ENCODE measurements around the gene GNG8. TPM values are rescaled to one million over a fixed set of nuclear protein-coding genes. Genes with fewer than 3 reads are reported as not detected.

Gene GNG8
- total and polyA plus RNA-seq, 2 of the 13 experiments (the other 11 are each of a cell fraction or from before 2014, with no cell fraction given): not detected

DNA sequence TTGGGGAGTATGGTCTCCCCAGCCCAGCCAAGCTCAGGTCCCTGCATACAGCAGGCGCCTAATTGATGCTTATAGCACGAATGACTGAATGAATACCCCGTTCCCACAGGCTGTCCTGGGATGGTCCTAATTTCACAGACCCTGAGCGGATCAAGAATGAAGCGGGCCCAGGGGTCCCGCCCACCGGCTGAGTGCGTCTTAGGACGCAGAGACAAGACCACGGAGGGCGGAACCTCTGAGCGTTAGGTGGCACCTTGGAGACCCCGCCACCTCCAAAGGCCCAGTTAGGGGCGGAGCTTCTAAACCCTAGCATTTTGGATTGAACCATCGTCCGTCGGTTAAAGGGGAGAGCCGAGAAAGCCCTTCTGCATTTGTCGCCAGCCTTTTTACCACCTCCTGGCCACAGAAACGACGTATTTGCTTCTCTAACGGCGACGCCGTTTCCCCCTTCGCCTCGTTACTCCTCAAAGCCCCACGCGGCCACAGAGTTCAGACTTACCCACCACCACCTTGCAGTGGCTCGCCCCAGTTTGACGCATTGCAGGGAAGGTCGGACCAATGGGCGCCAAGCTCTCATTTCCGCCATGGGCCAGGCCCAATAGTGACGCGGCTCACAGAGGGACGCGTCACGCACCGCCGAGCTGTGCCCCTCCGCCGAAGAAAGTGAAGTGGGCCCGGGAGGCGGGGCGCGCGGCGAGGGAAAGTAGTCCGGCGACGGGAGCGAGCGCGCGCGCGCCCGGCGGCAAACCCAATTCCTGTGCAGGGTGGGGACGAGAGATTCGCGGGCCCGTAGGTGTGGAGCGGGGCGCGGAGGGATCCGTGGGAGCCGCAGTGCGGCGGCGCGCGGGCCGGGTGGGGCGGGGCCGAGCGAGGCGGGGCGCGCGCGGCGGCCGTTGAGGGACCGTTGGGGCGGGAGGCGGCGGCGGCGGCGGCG lies 35.4 kb downstream of the GNG8 start (continued):
- TF ChIP-seq, protein P1, sequence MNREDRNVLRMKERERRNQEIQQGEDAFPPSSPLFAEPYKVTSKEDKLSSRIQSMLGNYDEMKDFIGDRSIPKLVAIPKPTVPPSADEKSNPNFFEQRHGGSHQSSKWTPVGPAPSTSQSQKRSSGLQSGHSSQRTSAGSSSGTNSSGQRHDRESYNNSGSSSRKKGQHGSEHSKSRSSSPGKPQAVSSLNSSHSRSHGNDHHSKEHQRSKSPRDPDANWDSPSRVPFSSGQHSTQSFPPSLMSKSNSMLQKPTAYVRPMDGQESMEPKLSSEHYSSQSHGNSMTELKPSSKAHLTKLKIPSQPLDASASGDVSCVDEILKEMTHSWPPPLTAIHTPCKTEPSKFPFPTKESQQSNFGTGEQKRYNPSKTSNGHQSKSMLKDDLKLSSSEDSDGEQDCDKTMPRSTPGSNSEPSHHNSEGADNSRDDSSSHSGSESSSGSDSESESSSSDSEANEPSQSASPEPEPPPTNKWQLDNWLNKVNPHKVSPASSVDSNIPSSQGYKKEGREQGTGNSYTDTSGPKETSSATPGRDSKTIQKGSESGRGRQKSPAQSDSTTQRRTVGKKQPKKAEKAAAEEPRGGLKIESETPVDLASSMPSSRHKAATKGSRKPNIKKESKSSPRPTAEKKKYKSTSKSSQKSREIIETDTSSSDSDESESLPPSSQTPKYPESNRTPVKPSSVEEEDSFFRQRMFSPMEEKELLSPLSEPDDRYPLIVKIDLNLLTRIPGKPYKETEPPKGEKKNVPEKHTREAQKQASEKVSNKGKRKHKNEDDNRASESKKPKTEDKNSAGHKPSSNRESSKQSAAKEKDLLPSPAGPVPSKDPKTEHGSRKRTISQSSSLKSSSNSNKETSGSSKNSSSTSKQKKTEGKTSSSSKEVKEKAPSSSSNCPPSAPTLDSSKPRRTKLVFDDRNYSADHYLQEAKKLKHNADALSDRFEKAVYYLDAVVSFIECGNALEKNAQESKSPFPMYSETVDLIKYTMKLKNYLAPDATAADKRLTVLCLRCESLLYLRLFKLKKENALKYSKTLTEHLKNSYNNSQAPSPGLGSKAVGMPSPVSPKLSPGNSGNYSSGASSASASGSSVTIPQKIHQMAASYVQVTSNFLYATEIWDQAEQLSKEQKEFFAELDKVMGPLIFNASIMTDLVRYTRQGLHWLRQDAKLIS (CRISPR knock-in tag; IDR thresholded peaks at IDR 0.05): 0 out of 2 replicates have a peak, but pooled peaks have one; percentile 43
- peak; percentile 99 for TF ChIP-seq CAMTA2 (CRISPR knock-in tag; IDR thresholded peaks at IDR 0.05; ENCODE audit: borderline replicate concordance)
- TF ChIP-seq FOXK2 (IDR thresholded peaks at IDR 0.05): peak; percentile 99
- TF ChIP-seq NR3C1 (CRISPR knock-in tag; IDR thresholded peaks at IDR 0.05): no peak
- TF ChIP-seq TEAD3 (CRISPR knock-in tag; optimal IDR thresholded peaks at IDR 0.05; ENCODE audit: borderline replicate concordance): peak; percentile 79
- TF ChIP-seq ZNF660 (CRISPR knock-in tag; IDR thresholded peaks at IDR 0.05; ENCODE audit: borderline replicate concordance, low read depth): no peak
- no peak for TF ChIP-seq ZNF883 (CRISPR knock-in tag; IDR thresholded peaks at IDR 0.05; ENCODE audit: not compliant biosample characterization)
- TF ChIP-seq U2AF2 (IDR thresholded peaks at IDR 0.05; ENCODE audit: low read depth, low read length): 0 out of 2 replicates have a peak, but pooled peaks have one; percentile 25
- TF ChIP-seq PTBP1 (IDR thresholded peaks at IDR 0.05; ENCODE audit: low read depth, low read length, poor library complexity, severe bottlenecking): no peak
- no peak for TF ChIP-seq ZNF33A (CRISPR knock-in tag; IDR thresholded peaks at IDR 0.05; ENCODE audit: borderline replicate concordance)
- TF ChIP-seq, protein P2, sequence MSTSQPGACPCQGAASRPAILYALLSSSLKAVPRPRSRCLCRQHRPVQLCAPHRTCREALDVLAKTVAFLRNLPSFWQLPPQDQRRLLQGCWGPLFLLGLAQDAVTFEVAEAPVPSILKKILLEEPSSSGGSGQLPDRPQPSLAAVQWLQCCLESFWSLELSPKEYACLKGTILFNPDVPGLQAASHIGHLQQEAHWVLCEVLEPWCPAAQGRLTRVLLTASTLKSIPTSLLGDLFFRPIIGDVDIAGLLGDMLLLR (CRISPR knock-in tag; IDR thresholded peaks at IDR 0.05): no peak
- peak; percentile 34; the same call in 1 of the 2 replicates for TF ChIP-seq KDM5B (CRISPR knock-in tag; IDR thresholded peaks at IDR 0.05; ENCODE audit: borderline replicate concordance)
- TF ChIP-seq SMYD3 (CRISPR knock-in tag; IDR thresholded peaks at IDR 0.05): no peak
- TF ChIP-seq, protein P3, sequence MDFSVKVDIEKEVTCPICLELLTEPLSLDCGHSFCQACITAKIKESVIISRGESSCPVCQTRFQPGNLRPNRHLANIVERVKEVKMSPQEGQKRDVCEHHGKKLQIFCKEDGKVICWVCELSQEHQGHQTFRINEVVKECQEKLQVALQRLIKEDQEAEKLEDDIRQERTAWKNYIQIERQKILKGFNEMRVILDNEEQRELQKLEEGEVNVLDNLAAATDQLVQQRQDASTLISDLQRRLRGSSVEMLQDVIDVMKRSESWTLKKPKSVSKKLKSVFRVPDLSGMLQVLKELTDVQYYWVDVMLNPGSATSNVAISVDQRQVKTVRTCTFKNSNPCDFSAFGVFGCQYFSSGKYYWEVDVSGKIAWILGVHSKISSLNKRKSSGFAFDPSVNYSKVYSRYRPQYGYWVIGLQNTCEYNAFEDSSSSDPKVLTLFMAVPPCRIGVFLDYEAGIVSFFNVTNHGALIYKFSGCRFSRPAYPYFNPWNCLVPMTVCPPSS (IDR thresholded peaks at IDR 0.05): no peak
- TF ChIP-seq, protein P4, sequence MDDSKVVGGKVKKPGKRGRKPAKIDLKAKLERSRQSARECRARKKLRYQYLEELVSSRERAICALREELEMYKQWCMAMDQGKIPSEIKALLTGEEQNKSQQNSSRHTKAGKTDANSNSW (CRISPR knock-in tag; IDR thresholded peaks at IDR 0.05; ENCODE audit: borderline replicate concordance): no peak
- TF ChIP-seq SKI (IDR thresholded peaks at IDR 0.05; ENCODE audit: partially characterized antibody): peak; percentile 84
- no peak for TF ChIP-seq MTF1 (CRISPR knock-in tag; IDR thresholded peaks at IDR 0.05)
- peak; percentile 94 for TF ChIP-seq POLR2G (IDR thresholded peaks at IDR 0.05; ENCODE audit: low read depth, low read length)
- TF ChIP-seq ZNF879 (CRISPR knock-in tag; IDR thresholded peaks at IDR 0.05): no peak; the same call in 1 of the 2 replicates
- TF ChIP-seq, protein P5, sequence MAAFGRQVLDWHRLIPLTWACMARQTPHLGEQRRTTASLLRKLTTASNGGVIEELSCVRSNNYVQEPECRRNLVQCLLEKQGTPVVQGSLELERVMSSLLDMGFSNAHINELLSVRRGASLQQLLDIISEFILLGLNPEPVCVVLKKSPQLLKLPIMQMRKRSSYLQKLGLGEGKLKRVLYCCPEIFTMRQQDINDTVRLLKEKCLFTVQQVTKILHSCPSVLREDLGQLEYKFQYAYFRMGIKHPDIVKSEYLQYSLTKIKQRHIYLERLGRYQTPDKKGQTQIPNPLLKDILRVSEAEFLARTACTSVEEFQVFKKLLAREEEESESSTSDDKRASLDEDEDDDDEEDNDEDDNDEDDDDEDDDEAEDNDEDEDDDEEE (CRISPR knock-in tag; IDR thresholded peaks at IDR 0.05): peak; percentile 83; the same call in 1 of the 2 replicates
- no peak for TF ChIP-seq LCORL (IDR thresholded peaks at IDR 0.05)
- TF ChIP-seq LCORL (CRISPR knock-in tag; IDR thresholded peaks at IDR 0.05): peak; percentile 79
- TF ChIP-seq GZF1 (CRISPR knock-in tag; IDR thresholded peaks at IDR 0.05): no peak
- no peak for TF ChIP-seq GTF2F1 (IDR thresholded peaks at IDR 0.05; ENCODE audit: low read length)
